HG03469 (cell line): ENCODE measurements around the gene IFNL4.

Source experiments
- ATAC-seq: cut with Tn5 transposase; IDR thresholded peaks from one replicate; pipeline ENCODE4 v1.9.1; 2021; ENCODE audit warnings: mild to moderate bottlenecking, moderate library complexity, moderate number of reproducible peaks; ENCODE audit not compliant: unreplicated experiment

Gene IFNL4

GRCh38 chr19:39196860-39197562 lies 51.6 kb downstream of the IFNL4 start, which contains the start of gene NCCRP1:
Gene NCCRP1 (plus strand): TSS chr19:39196964. CDS start chr19:39196983, 19 bp downstream.
- ATAC-seq = no peak

DNA sequence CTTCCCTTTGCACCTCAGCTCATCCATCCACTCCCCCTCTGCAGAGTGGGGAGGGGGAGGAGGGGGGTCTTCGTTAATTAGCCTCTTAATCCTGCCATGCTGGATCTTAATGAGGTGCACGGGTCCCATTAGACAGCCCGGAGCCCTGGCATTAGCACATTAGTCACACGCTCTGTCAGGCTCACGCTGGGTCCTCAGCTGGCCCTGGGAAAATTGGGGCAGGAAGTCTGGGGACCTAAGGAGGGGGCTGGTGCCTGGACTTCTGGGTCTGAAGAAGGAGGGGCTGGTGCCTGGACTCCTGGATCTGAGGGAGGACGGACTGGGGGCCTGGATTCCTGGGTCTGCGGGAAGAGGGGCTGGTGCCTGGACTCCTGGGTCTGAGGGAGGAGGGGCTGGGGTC lies 52.3 kb downstream of the IFNL4 start:
- ATAC-seq = no peak
